HG03060 (cell line): ENCODE results near the gene RUSF1.
"Not testable (repeated sequence)": the region's sequence is repeated elsewhere in the genome, so short reads cannot be mapped to it uniquely, and the experiment has no call there.

ENCODE experiments used
- ATAC-seq: cut with Tn5 transposase; IDR thresholded peaks from one replicate; pipeline ENCODE4 v1.9.1; 2021; ENCODE audit warnings: low read depth, moderate number of reproducible peaks; ENCODE audit not compliant: unreplicated experiment

The RUSF1 gene

GRCh38 chr16:31458073-31458843 is 49.9 kb downstream of the RUSF1 start:
- ATAC-seq, result no peak

GRCh38 chr16:31456988-31457360 is 51.2 kb downstream of the RUSF1 start:
- ATAC-seq, result no peak

GRCh38 chr16:31455601-31456314 is 52.4 kb downstream of the RUSF1 start:
- ATAC-seq, result no peak

GRCh38 chr16:31453255-31454204 is 54.7 kb downstream of the RUSF1 start:
- ATAC-seq, result no peak

GRCh38 chr16:31452631-31453106 is 55.5 kb downstream of the RUSF1 start:
- ATAC-seq, result no peak

GRCh38 chr16:31451681-31452351 is 56.4 kb downstream of the RUSF1 start:
- no peak for ATAC-seq

- no peak for ATAC-seq
These were observed 57.0 kb downstream of the RUSF1 start for GRCh38 chr16:31451201-31451600.

- ATAC-seq, result not testable (repeated sequence)
These were observed 62.3 kb downstream of the RUSF1 start for GRCh38 chr16:31445931-31446330.

GRCh38 chr16:31441956-31442355 is 66.2 kb downstream of the RUSF1 start:
- no peak for ATAC-seq

- ATAC-seq, result no peak
These were observed 67.5 kb downstream of the RUSF1 start for GRCh38 chr16:31440516-31441184.

- no peak for ATAC-seq
These were observed 68.7 kb downstream of the RUSF1 start for GRCh38 chr16:31439519-31439918.
